HCT116 (cell line): ENCODE data around the gene DPH5.

Experiments
- CTCF ChIP-seq, 3 experiments: fragments of 200-600 bp in 1 of 3; sonication (generic) in 1 of 3; IDR thresholded peaks in 2 of 3; conservative IDR thresholded peaks in 1 of 3; 2 replicates each; pipeline ENCODE4 v1.5.1; 2012 to 2017; ENCODE audit warnings: low read depth in 2 of 3, low read length in 2 of 3, antibody characterized with exemption in 1 of 3, borderline replicate concordance in 1 of 3, control low read depth in 1 of 3, mild to moderate bottlenecking in 1 of 3, mixed read lengths in 1 of 3, mixed run types in 1 of 3, moderate library complexity in 1 of 3; ENCODE audit not compliant: insufficient read depth in 1 of 3
- EGR1 ChIP-seq: IDR thresholded peaks from 2 replicates; pipeline ENCODE4 v1.6.1; 2012; ENCODE audit warnings: low read depth
- EZH2phosphoT487 ChIP-seq: fragments of 200-600 bp; IDR thresholded peaks from 2 replicates; pipeline ENCODE4 v1.6.1; 2018; ENCODE audit warnings: antibody characterized with exemption, borderline replicate concordance
- FOSL1 ChIP-seq: IDR thresholded peaks from 2 replicates; pipeline ENCODE4 v1.6.1; 2012; ENCODE audit warnings: low read depth
- POLR2A ChIP-seq: IDR thresholded peaks from 2 replicates; pipeline ENCODE4 v1.7.0; 2011; ENCODE audit warnings: borderline replicate concordance; ENCODE audit not compliant: insufficient read depth, insufficient read length; ENCODE audit errors: extremely low read depth
- POLR2AphosphoS5 ChIP-seq: IDR thresholded peaks from 2 replicates; pipeline ENCODE4 v1.6.1; 2011; ENCODE audit warnings: mild to moderate bottlenecking, low read depth, low read length, moderate library complexity
- RAD21 ChIP-seq: IDR thresholded peaks from 2 replicates; pipeline ENCODE4 v1.6.1; 2012; ENCODE audit warnings: low read depth, mild to moderate bottlenecking
- REST ChIP-seq: IDR thresholded peaks from 2 replicates; pipeline ENCODE4 v1.6.1; 2012; ENCODE audit warnings: low read depth
- SIN3A ChIP-seq: IDR thresholded peaks from 2 replicates; pipeline ENCODE4 v1.6.1; 2012; ENCODE audit warnings: low read depth
- SRF ChIP-seq: IDR thresholded peaks from 2 replicates; pipeline ENCODE4 v1.6.1; 2012; ENCODE audit warnings: low read depth
- YY1 ChIP-seq: IDR thresholded peaks from 2 replicates; pipeline ENCODE4 v1.6.1; 2011; ENCODE audit warnings: low read length, low read depth, moderate library complexity, mild to moderate bottlenecking; ENCODE audit not compliant: insufficient replicate concordance; ENCODE audit errors: extremely low read depth

- TF ChIP-seq CTCF (IDR thresholded peaks at IDR 0.05 in 2 of 3, conservative IDR thresholded peaks at IDR 0.05 in 1 of 3; ENCODE audit: borderline replicate concordance in 1 of 3, insufficient read depth in 1 of 3, low read depth in 2 of 3, low read length in 2 of 3), result no peak
- no peak for TF ChIP-seq EZH2phosphoT487
- TF ChIP-seq FOSL1, result no peak
- no peak for TF ChIP-seq REST
- TF ChIP-seq POLR2A, result no peak
- no peak for TF ChIP-seq RAD21
- TF ChIP-seq EGR1, result no peak
- TF ChIP-seq POLR2AphosphoS5, result no peak
- TF ChIP-seq SIN3A, result no peak
- no peak for TF ChIP-seq SRF
- TF ChIP-seq YY1, result no peak
Observed at GRCh38 chr1:101040666-101041065, 15.1 kb upstream of the DPH5 start.
